NCI-H146 (cell line): ENCODE results near the gene BECN2.
"Not testable (repeated sequence)": the region's sequence is repeated elsewhere in the genome, so short reads cannot be mapped to it uniquely, and the experiment has no call there.

Source experiments
- DNase-seq: peaks from one replicate; lab custom pipeline; 2025; lab: John Stamatoyannopoulos, UW

The BECN2 gene

GRCh38 chr1:241979071-241979470, 21.5 kb downstream of the BECN2 start:
- DNase-seq = no peak

GRCh38 chr1:241979926-241980325, 22.4 kb downstream of the BECN2 start:
- no peak for DNase-seq

DNA sequence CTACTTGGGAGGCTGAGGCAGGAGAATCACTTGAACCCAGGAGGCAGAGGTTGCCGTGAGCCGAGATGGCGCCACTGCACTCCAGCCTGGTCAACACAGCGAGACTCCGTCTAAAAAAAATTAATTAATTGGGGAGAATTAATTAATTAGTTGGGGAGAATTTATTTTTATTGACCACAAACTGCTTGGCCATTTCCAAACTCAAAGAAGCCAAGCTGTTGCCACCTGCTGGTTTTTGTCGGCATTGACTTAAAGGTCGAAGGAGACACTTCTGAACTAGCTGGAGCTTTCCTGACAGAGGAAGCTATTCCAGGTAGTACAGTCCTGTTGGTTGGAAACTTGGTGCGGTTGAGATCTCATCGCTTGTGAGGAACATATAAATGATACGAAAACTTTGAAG, 28.2 kb downstream of the BECN2 start:
- DNase-seq = peak; percentile 56

GRCh38 chr1:241988389-241988930, 30.9 kb downstream of the BECN2 start:
- not testable (repeated sequence) for DNase-seq

GRCh38 chr1:241990040-241990439, 32.5 kb downstream of the BECN2 start:
- DNase-seq = peak; percentile 64

DNA sequence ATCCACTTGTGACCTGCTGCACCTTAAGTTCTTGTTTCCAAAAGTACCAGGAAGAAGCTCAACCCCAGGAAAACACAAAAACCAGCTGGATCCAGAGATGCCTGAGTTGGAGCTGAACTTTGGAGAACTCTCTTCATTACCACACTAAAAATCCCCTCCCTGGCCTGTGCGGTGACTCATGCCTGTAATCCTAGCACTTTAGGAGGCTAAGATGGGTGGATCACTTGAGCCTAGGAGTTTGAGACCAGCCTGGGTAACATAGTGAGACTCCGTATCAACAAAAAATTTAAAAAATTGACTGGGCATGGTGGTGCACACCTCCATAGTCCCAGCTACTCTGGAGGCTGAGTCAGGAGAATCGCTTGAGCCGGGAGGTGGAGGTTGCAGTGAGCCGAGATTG, 35.2 kb downstream of the BECN2 start:
- no peak for DNase-seq

DNA sequence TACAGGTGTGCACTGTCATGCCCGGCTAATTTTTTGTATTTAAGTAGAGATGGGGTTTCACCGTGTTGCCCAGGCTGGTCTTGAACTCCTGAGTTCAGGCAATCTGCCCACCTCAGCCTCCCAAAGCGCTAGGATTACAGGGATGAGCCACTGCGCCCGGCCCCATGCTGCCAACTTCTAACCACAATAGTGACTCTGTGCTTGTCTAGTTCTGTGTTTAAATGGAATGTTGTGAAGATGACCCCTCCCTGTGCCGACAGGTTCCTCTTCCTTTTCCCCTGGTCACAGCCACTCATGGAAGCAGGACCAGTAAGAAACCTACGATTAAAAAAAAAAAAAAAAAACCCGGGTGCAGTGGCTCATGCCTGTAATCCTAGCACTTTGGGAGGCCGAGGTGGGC, 36.6 kb downstream of the BECN2 start:
- no peak for DNase-seq

DNA sequence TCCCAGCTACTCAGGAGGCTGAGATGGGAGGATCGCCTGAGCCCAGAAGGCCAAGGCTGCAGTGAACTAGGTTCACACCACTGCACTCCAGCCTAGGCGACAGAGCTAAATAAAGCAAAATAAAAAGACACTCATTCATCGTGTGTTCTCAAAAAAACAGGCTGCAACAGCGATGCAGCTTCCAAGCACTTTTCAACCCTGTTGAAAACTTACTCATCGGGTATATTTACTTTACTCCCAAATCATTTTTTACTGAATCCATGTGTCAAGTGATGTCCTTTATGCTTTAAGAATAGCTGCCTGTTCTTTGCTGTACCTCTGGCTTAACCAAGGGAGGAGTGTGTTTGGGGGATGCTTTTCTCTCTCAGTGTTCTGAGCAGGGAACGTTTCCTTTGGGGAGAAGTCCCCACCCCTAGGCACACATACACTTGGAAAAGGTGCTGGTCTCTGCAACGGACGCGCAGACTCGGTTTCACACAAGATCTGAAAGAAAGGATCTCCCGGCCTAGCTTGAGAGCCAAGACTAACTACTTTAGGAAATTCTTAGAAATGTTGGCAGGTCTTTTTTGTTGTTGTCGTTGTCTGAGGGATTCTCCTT, 39.9 kb downstream of the BECN2 start:
- DNase-seq = no peak

GRCh38 chr1:241998412-241998921, 40.9 kb downstream of the BECN2 start:
- DNase-seq = peak; percentile 59

GRCh38 chr1:241999026-241999425, 41.5 kb downstream of the BECN2 start, which contains the start of gene MAP1LC3C:
TSS of gene MAP1LC3C (minus strand) at chr1:241999098. CDS start at chr1:241999008, 90 bp downstream.
- peak; percentile 62 for DNase-seq

DNA sequence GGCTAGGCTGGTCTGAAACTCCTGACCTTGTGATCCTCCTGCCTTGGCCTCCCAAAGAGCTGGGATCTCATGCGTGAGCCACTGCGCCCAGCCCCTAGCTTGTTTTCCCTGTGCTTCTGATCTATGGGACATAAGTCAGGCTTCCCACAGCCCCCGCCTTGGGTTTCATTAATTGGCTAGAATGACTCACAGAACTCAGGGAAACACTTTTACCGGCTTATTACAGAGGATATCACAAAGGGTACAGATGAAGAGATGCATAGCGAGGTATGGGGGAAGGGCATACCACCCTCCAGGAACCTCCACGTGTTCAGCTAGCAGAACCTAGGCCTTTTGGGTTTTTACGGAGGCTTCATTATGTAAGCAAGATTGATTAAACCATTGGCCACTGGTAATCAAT, 42.9 kb downstream of the BECN2 start:
- no peak for DNase-seq

DNA sequence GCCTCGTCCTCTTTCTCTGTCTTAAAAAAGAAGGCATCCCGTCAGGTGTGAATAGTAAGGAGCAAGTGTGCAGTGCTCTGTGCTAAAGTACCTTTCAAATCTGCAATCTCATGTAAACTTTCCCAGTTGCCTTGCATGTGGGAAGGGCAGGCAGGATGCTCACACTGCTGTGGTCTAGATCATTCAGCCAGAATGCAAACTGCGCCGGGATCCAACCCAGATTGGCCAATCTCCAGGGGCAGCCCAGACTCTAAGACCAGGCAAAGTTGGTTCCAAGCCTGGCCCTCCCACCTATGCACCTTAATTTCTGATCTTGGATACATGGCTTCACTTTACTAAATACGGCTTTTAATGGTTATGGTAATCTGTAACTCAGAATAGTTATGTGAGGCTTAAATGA, 44.5 kb downstream of the BECN2 start:
- no peak for DNase-seq

- no peak for DNase-seq
These were observed 44.9 kb downstream of the BECN2 start for GRCh38 chr1:242002510-242002909.

- DNase-seq = no peak
These were observed 47.4 kb downstream of the BECN2 start for GRCh38 chr1:242004751-242005495.

DNA sequence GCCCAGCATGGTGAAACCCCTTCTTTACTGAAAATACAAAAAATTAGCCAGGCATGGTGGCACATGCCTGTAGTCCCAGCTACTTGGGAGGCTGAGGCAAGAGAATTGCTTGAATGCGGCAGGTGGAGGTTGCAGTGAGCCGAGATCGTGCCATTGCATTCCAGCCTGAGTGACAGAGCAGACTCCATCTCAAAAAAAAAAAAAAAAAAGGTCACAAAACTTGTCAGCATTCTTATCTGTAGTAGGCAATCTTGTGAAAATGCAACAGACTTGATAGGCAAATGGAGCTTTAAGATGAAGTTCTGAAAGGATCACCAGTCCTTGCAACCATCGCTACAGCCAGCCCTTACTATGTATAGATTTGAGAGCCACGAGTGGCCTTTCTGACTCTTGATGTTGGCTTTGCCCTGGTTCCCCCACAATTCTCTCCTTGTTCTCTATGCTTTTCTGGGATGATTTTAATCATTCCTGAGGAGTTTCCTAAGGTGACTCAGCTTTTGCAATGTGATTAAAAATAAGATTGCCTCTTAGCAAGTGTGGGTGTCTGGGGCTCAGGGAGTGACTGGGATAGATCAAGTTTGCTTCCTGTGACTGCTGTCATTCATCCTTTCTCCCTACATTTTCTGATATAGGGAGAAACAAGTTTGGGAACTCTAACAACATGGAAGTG, 48.4 kb downstream of the BECN2 start:
- DNase-seq = no peak

DNA sequence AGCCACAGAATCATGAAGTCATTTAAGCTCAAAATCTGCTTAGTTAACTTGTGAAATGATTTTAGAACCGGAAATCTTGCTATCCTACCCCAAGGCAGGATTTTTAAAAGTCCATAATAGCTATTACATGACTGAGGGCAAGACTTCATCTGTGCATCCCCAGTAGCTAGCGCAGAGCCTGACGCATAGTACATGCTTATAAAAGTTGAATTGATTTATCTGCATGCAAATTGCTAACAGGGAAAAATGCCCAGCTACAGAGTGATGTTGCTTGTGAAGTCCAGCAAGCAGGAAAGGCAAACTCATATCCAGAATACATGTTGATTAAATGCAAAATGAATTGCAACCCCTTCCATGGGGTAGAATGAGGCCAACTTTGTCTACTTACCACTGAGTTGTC, 49.4 kb downstream of the BECN2 start:
- DNase-seq = no peak
